A375 (cell line): Measurements from ENCODE around the gene ATP13A2. TPM values are rescaled to one million over a fixed set of nuclear protein-coding genes. Genes with fewer than 3 reads are reported as not detected.

Experiments used
- total RNA-seq: library from RNA; depleted of rRNA; stranded (reverse); fragments of >200 nt; shearing (Covaris generic); gene quantifications from 2 replicates; pipeline ENCODE4 v1.2.3, GENCODE V29; 2014; rRNA removed

Gene ATP13A2
- total RNA-seq: 53.8 and 58.1 TPM in 2 replicates

GRCh38 chr1:17011439-17012307 lies at the start of gene ATP13A2:
TSS of gene ATP13A2 (minus strand) at chr1:17011928. CDS start at chr1:17011738, 190 bp downstream.

DNA sequence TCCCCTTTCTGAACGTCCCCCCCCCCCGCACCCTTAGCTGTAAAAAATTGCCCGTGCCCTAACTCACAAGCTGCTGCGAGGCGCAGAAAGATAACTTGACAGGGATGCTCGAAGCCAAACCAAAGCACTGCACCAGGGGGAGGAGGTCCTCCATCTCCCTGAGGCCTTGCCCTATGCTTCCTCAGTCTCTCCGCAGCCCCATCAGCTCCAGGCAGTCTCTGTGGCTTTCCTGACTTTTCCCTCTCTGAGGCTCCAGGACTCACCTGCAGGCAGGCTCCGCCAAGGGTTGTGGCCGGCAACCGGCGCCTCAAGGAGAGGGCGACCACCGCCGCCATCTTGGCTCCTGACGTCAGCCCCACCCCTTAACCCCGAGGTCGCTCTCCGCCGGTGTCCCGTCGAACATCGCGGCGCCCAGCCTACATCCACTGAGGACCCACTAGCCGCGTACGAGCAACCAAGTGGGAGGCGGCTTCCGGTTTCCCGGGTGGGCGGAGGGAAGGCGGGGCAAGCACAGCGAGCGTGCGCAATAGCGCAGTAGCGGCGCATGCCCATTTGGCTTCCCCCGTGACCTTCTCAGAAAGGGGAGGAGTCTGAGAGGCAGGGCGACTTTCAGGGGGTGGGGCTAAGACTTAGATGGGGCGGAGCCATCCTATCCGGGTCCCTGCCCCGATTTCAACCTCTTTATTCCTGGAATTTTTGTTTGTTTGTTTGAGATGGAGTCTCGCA lies 42.1 kb upstream of the ATP13A2 start, which contains the start of gene SDHB:
SDHB (minus strand) TSS at position 348 of the 726 bp plus-strand sequence; CDS start at position 335, 13 bp downstream.

DNA sequence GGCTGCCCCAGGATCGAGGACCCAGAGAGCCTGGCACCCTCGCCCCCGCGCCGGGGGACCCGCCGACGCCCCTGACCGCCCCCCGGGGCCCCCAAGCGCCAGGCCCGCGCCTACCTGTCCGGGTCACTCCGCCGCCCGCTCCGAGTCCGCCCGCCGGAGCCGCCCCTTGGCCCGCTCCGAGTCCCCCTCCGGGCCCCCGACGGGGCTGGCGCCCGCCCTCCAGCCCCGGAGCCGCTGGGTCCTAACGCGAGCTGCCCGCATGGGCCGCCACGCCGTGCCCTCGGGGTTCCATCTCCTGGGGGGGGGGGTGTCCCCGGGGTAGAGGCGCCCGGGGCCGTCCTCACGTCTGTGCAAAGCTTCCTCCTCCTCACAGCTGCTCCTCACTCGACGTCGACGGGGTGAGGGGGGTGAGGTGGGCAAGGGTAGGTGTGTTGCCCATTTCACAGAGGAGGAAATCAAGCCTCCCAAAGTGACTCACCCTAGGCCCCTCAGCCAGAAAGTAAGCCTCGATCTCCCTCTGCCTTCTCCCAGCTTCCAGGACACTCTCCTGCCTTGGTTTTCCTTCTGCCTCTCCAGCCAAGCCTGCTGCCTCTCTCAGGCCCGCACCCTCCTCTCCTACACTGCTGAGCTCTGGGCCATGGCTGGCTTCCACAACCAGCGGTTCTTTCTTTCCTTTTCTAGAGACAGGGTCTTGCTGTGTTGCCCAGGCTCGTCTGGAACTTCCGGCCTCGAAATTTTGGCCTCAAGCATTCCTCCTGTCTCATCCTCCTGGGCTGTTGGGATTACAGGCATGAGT lies 31.1 kb downstream of the ATP13A2 start, which contains the start of gene MFAP2:
MFAP2 (minus strand) TSS at position 148 of the 796 bp plus-strand sequence. CDS start 2,347 bp downstream, outside the sequence.

Other genes starting within 250 kb of the ATP13A2 start
- gene RNU1-2, start 115.9 kb downstream of the ATP13A2 start, total RNA-seq: under 0.01 TPM in 2 replicates
- 29.3 and 33.2 TPM in 2 replicates for gene CROCC, start 90.0 kb downstream of the ATP13A2 start, total RNA-seq
- 118 and 131 TPM in 2 replicates for gene MFAP2, start 31.3 kb downstream of the ATP13A2 start, total RNA-seq
- 187 and 217 TPM in 2 replicates for gene SDHB, start 42.1 kb upstream of the ATP13A2 start, total RNA-seq
- gene PADI2, start 107.5 kb upstream of the ATP13A2 start, total RNA-seq: 0.04 and 0.50 TPM in 2 replicates
- gene PADI1, start 193.2 kb upstream of the ATP13A2 start, total RNA-seq: 0.23 TPM in 1 of 2 replicates, not detected in the other
- gene PADI3, start 237.2 kb upstream of the ATP13A2 start, total RNA-seq: 1.3 and 2.1 TPM in 2 replicates